BJ (cell line): ENCODE data around the gene DIP2C. TPM values are rescaled to one million over a fixed set of nuclear protein-coding genes. Genes with fewer than 3 reads are reported as not detected.
"Not testable (repeated sequence)": the region's sequence is repeated elsewhere in the genome, so short reads cannot be mapped to it uniquely, and the experiment has no call there.

Source experiments
- CTCF ChIA-PET: fragments of 350-600 bp; formaldehyde crosslinking; extraction: SDS; loops from one replicate; lab custom pipeline; 2021; ENCODE audit warnings: antibody characterized with exemption, inconsistent platforms; lab: Yijun Ruan, JAX
- POLR2A ChIA-PET: fragments of 300-600 bp; sonication (Branson Sonifier 250); formaldehyde crosslinking; extraction: SDS; loops from one replicate; lab custom pipeline; 2021; ENCODE audit warnings: antibody characterized with exemption; lab: Charles Lee
- DNase-seq: peaks from one replicate; pipeline ENCODE4 v3.0.0-alpha.2; 2011; ENCODE audit warnings: low read depth
- H3K27me3 ChIP-seq: 2 replicates; pipeline ENCODE4 v1.6.0; 2011; ENCODE audit warnings: low read length; ENCODE audit not compliant: control insufficient read depth, insufficient read depth
- H3K36me3 ChIP-seq: 2 replicates; pipeline ENCODE4 v1.5.1; 2011; ENCODE audit warnings: low read length; ENCODE audit not compliant: control insufficient read depth, insufficient read depth
- H3K4me3 ChIP-seq: 2 replicates; pipeline ENCODE4 v1.5.1; 2011; ENCODE audit warnings: low read depth, mild to moderate bottlenecking, control low read depth, low read length
- polyA plus RNA-seq: library from polyadenylated mRNA; depleted of rRNA; stranded (reverse); fragments of >200 nt; gene quantifications from 2 replicates; pipeline ENCODE4 v1.2.3, GENCODE V29; 2011
- TF ChIP-seq, protein P1 (sequence below): IDR thresholded peaks from 2 replicates; pipeline ENCODE4 v1.5.1; 2011; ENCODE audit warnings: low read depth, mild to moderate bottlenecking, control low read depth, inconsistent platforms, low read length, moderate library complexity; ENCODE audit not compliant: insufficient read depth

Gene DIP2C
- polyA plus RNA-seq, 1 experiment = 9.3 TPM

DNA sequence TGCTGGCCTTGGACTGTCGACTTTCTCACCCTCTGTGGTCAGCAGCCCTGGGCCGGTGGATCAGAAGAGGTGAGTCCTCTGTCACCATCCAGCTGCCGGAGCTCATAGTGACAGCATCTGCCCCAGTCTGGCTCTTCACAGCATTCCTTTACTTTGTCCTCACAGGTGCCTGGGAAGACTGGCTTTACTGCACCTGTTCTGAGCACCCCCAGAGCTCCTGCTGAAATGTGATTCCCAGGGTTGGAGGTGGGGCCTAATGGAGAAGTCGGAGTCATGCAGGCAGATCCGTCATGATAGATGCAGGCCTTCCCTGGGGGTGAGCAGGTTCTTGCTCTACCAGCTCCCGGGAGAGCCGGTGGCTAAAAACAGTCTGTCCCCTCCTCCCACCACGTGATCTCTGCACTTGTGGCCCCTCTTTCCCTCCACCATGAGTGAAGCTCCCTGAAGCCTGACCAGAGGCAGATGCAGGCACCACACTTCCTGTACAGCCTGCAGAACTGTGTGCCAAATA, 382.7 kb downstream of the DIP2C start:
- Histone ChIP-seq H3K27me3 (no peaks in the 10 kb centered on the region), H3K36me3 (peaks cover 13% of the 10 kb centered on the region), H3K4me3 (no peak overlapping the region)
- TF ChIP-seq, protein P1, sequence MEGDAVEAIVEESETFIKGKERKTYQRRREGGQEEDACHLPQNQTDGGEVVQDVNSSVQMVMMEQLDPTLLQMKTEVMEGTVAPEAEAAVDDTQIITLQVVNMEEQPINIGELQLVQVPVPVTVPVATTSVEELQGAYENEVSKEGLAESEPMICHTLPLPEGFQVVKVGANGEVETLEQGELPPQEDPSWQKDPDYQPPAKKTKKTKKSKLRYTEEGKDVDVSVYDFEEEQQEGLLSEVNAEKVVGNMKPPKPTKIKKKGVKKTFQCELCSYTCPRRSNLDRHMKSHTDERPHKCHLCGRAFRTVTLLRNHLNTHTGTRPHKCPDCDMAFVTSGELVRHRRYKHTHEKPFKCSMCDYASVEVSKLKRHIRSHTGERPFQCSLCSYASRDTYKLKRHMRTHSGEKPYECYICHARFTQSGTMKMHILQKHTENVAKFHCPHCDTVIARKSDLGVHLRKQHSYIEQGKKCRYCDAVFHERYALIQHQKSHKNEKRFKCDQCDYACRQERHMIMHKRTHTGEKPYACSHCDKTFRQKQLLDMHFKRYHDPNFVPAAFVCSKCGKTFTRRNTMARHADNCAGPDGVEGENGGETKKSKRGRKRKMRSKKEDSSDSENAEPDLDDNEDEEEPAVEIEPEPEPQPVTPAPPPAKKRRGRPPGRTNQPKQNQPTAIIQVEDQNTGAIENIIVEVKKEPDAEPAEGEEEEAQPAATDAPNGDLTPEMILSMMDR = no peak
- ChIA-PET CTCF (no interaction called here), POLR2A (no interaction called here)
- no peak for DNase-seq

DNA sequence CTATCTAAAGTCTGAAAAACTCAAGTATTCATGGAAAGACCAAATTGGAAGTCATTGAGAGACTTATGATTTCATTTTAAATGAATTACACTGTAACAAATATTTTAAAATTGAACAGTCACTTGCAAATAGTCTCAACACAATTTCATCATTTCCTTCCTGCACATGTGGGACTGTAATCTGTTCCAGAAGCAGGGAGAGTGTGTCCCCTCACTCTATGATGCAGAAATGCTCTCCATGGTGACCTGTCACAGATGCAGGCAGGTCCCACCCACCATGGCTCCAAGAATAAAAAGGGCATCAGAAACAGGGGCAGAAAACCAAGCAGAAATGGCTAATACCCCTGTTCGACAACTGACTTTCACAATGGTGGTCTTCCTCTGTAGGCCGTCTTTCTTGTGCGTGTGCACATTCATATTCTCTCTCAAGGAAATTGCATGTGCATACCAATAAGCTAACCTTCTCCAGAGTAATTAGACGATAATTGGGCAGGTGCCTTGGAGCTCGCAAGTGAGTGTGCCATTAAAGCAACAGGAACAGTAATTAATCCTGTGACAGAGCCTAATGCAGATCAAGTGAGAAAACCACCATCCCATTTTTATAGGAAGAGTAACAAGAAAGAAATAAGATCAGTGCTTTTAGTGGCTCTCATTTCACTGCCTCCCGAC, 383.3 kb downstream of the DIP2C start:
- CTCF ChIA-PET = no interaction called here
- POLR2A ChIA-PET = no interaction called here
- peaks cover 15% of the 10 kb centered on the region for H3K36me3 ChIP-seq
- DNase-seq = no peak
- no peak overlapping the region for H3K4me3 ChIP-seq
- no peaks in the 10 kb centered on the region for H3K27me3 ChIP-seq
- TF ChIP-seq, protein P1 = no peak

DNA sequence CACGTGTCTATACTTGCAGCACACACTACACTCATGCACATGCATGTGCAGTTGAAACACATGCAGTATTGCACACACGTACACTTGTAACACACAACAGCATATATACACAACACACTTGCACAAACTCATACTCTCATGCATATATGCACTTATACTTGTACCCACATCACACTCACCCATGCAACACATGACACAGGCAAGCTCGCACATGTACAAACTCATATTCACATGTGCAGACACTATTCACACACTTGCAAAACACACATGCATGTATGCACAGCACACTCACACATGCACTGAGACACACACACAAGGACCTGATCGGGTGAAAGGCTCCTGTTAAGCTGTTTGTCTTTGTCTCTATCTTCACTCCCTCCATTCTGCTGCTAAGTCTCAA, 384.4 kb downstream of the DIP2C start:
- Histone ChIP-seq H3K4me3 (no peak overlapping the region), H3K27me3 (no peaks in the 10 kb centered on the region), H3K36me3 (peaks cover 13% of the 10 kb centered on the region)
- TF ChIP-seq, protein P1 = no peak
- ChIA-PET POLR2A (no interaction called here), CTCF (no interaction called here)
- DNase-seq = no peak

DNA sequence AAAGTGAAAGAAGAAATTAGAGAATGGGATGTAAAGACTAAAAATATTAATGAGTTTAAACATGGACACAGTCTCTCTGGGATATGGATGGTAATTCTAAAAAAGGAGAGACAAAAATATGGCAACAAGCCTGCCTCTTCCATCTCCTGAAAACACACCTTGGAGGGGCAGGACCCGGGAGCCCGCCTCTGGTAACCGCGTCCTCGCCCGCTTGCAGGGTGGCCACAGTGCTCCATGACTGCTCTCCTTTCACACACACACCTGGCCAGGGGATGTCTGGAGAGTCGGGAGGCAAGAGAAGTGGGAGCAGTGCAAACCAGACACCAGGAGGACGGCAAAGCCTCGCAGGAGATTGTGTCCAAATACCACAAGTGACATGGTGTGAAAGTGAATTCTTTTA, 387.9 kb downstream of the DIP2C start:
- H3K4me3 ChIP-seq = no peak overlapping the region
- TF ChIP-seq, protein P1 = no peak
- no peaks in the 10 kb centered on the region for H3K27me3 ChIP-seq
- ChIA-PET POLR2A (no interaction called here), CTCF (no interaction called here)
- no peak for DNase-seq
- H3K36me3 ChIP-seq = peaks cover 7% of the 10 kb centered on the region

DNA sequence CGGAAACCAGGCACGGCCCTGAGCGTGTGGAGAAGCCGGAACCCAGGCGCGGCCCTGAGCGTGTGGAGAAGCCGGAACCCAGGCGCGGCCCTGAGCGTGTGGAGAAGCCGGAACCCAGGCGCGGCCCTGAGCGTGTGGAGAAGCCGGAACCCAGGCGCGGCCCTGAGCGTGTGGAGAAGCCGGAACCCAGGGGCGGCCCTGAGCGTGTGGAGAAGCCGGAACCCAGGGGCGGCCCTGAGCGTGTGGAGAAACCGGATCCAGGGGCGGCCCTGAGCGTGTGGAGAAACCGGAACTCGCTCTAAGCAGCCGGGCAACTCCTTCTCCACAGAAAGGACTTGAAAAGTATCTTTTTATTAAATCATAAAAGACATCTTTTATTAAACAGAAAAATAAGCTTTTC, 388.9 kb downstream of the DIP2C start:
- CTCF ChIA-PET, H3K4me3 ChIP-seq: not testable (repeated sequence)

DNA sequence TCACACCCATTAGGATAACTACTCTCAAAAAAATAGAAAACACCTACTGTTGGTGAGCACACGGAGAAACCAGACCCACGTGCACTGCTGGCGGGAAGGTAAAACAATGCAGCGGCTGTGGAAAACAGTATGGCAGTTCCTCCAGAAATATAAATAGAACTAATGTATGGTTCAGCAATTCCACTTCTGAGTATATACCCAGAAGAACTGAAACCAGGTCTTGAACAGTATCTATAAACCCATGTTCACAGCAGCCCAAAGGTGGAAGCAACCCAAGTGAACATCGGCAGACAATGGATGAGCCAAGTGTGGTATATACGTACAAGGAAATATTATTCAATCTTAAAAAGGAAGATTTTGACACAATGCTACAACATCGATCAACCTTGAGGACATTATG, 389.5 kb downstream of the DIP2C start:
- ChIA-PET CTCF (no interaction called here), POLR2A (no interaction called here)
- Histone ChIP-seq H3K36me3 (peaks cover 6% of the 10 kb centered on the region; the same call in 1 of the 2 replicates), H3K27me3 (no peaks in the 10 kb centered on the region), H3K4me3 (no peak overlapping the region)
- DNase-seq = no peak
- TF ChIP-seq, protein P1 = no peak

More for the DNA sequence above, 388.9 kb downstream of the DIP2C start:
- H3K36me3 ChIP-seq, DNase-seq, H3K27me3 ChIP-seq, POLR2A ChIA-PET: not testable (repeated sequence)
